ENCODE measurements around the gene AGMO. TPM values are rescaled to one million over a fixed set of nuclear protein-coding genes. Genes with fewer than 3 reads are reported as not detected.

The AGMO gene
- total and polyA plus RNA-seq, 4 donors, result 21.6 to 46.6 (median 31.6) TPM

DNA sequence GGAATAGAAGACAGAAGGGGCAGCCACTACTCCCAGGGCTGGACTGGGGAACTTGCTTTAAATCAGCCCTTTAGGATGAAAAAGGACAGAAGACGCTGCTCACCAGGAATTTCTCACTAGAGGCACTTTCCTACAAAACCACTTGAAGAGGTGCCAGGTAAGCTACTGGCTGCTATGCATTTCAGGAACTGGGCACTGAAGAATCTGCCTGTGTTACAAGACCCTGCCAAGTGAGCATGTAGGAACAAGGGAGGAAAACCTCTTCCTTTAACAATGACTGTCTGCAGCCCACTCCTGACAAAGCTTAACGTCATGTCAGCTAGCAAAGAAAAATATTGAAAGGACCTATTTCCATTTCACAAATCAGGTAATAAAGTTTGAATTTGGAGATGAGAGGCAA, 5.8 kb upstream of the AGMO start:
- TF ChIP-seq FOXA2 (IDR thresholded peaks at IDR 0.05), result no peak
- TF ChIP-seq NR2F2 (IDR thresholded peaks at IDR 0.05), result no peak
- TF ChIP-seq, protein P1, sequence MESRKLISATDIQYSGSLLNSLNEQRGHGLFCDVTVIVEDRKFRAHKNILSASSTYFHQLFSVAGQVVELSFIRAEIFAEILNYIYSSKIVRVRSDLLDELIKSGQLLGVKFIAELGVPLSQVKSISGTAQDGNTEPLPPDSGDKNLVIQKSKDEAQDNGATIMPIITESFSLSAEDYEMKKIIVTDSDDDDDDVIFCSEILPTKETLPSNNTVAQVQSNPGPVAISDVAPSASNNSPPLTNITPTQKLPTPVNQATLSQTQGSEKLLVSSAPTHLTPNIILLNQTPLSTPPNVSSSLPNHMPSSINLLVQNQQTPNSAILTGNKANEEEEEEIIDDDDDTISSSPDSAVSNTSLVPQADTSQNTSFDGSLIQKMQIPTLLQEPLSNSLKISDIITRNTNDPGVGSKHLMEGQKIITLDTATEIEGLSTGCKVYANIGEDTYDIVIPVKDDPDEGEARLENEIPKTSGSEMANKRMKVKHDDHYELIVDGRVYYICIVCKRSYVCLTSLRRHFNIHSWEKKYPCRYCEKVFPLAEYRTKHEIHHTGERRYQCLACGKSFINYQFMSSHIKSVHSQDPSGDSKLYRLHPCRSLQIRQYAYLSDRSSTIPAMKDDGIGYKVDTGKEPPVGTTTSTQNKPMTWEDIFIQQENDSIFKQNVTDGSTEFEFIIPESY (IDR thresholded peaks at IDR 0.05), result no peak
- H3K27me3 ChIP-seq (ENCODE audit: control insufficient read depth in 4 of 4, insufficient read depth in 4 of 4, low read length in 3 of 4), result no peaks in the 10 kb centered on the region
- H3K4me1 ChIP-seq (ENCODE audit: control insufficient read depth in 4 of 4, insufficient read depth in 4 of 4, low read length in 3 of 4), result peaks cover 3 to 16% (median 11%) of the 10 kb centered on the region in 4 donors
- no peaks in the 10 kb centered on the region for H3K36me3 ChIP-seq (ENCODE audit: control insufficient read depth in 4 of 4, insufficient read depth in 3 of 4, low read depth in 1 of 4, low read length in 3 of 4)
- H3K27ac ChIP-seq (ENCODE audit: low read depth in 1 of 2, low read length in 2 of 2), result no peak overlapping the region
- no peaks in the 10 kb centered on the region for H3K9me3 ChIP-seq (ENCODE audit: control insufficient read depth in 4 of 4, low read length in 3 of 4)
- no peak overlapping the region for H3K9ac ChIP-seq (ENCODE audit: low read depth in 1 of 2, low read length in 2 of 2)
- no peak overlapping the region for H3K4me3 ChIP-seq (ENCODE audit: low read depth in 1 of 3, low read length in 3 of 3)
- DNase-seq (ENCODE audit: low spot score), result no peak
- WGBS, result 64% methylated on average over 2 of the region's 2 CpGs

DNA sequence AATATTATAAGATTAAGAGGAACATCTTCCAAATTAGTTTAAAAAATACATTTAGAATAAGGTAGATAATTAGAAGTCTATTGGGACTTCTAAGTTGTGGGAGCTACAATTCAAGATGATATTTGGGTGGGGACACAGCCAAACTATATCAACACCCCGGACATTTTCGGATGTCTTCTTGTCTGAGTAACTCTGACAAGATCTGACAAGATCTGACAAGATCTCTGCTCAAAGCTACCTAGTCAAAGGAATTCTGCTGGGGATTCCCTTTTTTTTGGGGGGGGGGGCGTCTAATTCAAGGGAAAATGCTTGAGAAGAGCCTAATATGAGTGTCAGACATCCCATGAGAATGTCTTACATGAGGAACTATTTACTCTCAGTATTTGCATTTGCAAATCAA, 5.2 kb upstream of the AGMO start:
- H3K4me3 ChIP-seq (ENCODE audit: low read depth in 1 of 3, low read length in 3 of 3), result no peak overlapping the region
- H3K9ac ChIP-seq (ENCODE audit: low read depth in 1 of 2, low read length in 2 of 2), result no peak overlapping the region
- TF ChIP-seq, protein P2, sequence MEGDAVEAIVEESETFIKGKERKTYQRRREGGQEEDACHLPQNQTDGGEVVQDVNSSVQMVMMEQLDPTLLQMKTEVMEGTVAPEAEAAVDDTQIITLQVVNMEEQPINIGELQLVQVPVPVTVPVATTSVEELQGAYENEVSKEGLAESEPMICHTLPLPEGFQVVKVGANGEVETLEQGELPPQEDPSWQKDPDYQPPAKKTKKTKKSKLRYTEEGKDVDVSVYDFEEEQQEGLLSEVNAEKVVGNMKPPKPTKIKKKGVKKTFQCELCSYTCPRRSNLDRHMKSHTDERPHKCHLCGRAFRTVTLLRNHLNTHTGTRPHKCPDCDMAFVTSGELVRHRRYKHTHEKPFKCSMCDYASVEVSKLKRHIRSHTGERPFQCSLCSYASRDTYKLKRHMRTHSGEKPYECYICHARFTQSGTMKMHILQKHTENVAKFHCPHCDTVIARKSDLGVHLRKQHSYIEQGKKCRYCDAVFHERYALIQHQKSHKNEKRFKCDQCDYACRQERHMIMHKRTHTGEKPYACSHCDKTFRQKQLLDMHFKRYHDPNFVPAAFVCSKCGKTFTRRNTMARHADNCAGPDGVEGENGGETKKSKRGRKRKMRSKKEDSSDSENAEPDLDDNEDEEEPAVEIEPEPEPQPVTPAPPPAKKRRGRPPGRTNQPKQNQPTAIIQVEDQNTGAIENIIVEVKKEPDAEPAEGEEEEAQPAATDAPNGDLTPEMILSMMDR (IDR thresholded peaks at IDR 0.05; ENCODE audit: low read depth, low read length, missing input control), result no peak
- TF ChIP-seq HNF4A (conservative IDR thresholded peaks at IDR 0.05) (no peak), HNF4G (IDR thresholded peaks at IDR 0.05) (no peak), SP1 (IDR thresholded peaks at IDR 0.05) (no peak), FOXA1 (IDR thresholded peaks at IDR 0.05) (no peak), TAF1 (conservative IDR thresholded peaks at IDR 0.05) (no peak), FOXA2 (IDR thresholded peaks at IDR 0.05) (no peak), NR2F2 (IDR thresholded peaks at IDR 0.05) (no peak), GABPA (IDR thresholded peaks at IDR 0.05 in 1 of 2, conservative IDR thresholded peaks at IDR 0.05 in 1 of 2) (no peak), YY1 (IDR thresholded peaks at IDR 0.05) (no peak), RAD21 (IDR thresholded peaks at IDR 0.05) (no peak), EGR1 (IDR thresholded peaks at IDR 0.05; ENCODE audit: low read depth in 2 of 2) (no peak), JUND (IDR thresholded peaks at IDR 0.05) (no peak)
- TF ChIP-seq, protein P3, sequence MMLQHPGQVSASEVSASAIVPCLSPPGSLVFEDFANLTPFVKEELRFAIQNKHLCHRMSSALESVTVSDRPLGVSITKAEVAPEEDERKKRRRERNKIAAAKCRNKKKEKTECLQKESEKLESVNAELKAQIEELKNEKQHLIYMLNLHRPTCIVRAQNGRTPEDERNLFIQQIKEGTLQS (IDR thresholded peaks at IDR 0.05), result no peak
- TF ChIP-seq, protein P1 (IDR thresholded peaks at IDR 0.05), result no peak
- TF ChIP-seq, protein P4, sequence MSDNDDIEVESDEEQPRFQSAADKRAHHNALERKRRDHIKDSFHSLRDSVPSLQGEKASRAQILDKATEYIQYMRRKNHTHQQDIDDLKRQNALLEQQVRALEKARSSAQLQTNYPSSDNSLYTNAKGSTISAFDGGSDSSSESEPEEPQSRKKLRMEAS (IDR thresholded peaks at IDR 0.05), result no peak
- TF ChIP-seq, protein P5, sequence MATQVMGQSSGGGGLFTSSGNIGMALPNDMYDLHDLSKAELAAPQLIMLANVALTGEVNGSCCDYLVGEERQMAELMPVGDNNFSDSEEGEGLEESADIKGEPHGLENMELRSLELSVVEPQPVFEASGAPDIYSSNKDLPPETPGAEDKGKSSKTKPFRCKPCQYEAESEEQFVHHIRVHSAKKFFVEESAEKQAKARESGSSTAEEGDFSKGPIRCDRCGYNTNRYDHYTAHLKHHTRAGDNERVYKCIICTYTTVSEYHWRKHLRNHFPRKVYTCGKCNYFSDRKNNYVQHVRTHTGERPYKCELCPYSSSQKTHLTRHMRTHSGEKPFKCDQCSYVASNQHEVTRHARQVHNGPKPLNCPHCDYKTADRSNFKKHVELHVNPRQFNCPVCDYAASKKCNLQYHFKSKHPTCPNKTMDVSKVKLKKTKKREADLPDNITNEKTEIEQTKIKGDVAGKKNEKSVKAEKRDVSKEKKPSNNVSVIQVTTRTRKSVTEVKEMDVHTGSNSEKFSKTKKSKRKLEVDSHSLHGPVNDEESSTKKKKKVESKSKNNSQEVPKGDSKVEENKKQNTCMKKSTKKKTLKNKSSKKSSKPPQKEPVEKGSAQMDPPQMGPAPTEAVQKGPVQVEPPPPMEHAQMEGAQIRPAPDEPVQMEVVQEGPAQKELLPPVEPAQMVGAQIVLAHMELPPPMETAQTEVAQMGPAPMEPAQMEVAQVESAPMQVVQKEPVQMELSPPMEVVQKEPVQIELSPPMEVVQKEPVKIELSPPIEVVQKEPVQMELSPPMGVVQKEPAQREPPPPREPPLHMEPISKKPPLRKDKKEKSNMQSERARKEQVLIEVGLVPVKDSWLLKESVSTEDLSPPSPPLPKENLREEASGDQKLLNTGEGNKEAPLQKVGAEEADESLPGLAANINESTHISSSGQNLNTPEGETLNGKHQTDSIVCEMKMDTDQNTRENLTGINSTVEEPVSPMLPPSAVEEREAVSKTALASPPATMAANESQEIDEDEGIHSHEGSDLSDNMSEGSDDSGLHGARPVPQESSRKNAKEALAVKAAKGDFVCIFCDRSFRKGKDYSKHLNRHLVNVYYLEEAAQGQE (IDR thresholded peaks at IDR 0.05), result no peak
- no peak for DNase-seq (ENCODE audit: low spot score)
- H3K9me3 ChIP-seq (ENCODE audit: control insufficient read depth in 4 of 4, low read length in 3 of 4), result no peaks in the 10 kb centered on the region
- H3K27ac ChIP-seq (ENCODE audit: low read depth in 1 of 2, low read length in 2 of 2), result no peak overlapping the region
- WGBS, result 62% methylated on average over 3 of the region's 3 CpGs
- peaks cover 3 to 16% (median 13%) of the 10 kb centered on the region in 4 donors for H3K4me1 ChIP-seq (ENCODE audit: control insufficient read depth in 4 of 4, insufficient read depth in 4 of 4, low read length in 3 of 4)
- no peaks in the 10 kb centered on the region for H3K36me3 ChIP-seq (ENCODE audit: control insufficient read depth in 4 of 4, insufficient read depth in 3 of 4, low read depth in 1 of 4, low read length in 3 of 4)
- H3K27me3 ChIP-seq (ENCODE audit: control insufficient read depth in 4 of 4, insufficient read depth in 4 of 4, low read length in 3 of 4), result no peaks in the 10 kb centered on the region

All from liver (tissue), 9 donors.